ENCODE results near the gene TEX22. TPM values are rescaled to one million over a fixed set of nuclear protein-coding genes. Genes with fewer than 3 reads are reported as not detected.

The TEX22 gene
- total RNA-seq, 4 donors from 2014 or later: 0.41 TPM; not detected in 3

GRCh38 chr14:105385698-105386365, 12.5 kb upstream of the TEX22 start:
- Histone ChIP-seq H3K36me3 (peaks cover 0 to 8% (median 0%) of the 10 kb centered on the region in 4 donors), H3K27ac (no peak overlapping the region), H3K4me1 (no peaks in the 10 kb centered on the region), H3K4me3 (no peak overlapping the region), H3K27me3 (no peaks in the 10 kb centered on the region), H3K9me3 (no peaks in the 10 kb centered on the region)
- no peak for TF ChIP-seq CTCF (IDR thresholded peaks at IDR 0.05)
- no peak for TF ChIP-seq POLR2A (IDR thresholded peaks at IDR 0.05)
- TF ChIP-seq EP300 (IDR thresholded peaks at IDR 0.05; ENCODE audit: low read depth): no peak
- TF ChIP-seq POLR2AphosphoS5 (IDR thresholded peaks at IDR 0.05): no peak
- intact Hi-C loops (cut with DNase I; ENCODE audit: low total_unique reads) (no loop called here), in situ Hi-C loops (cut with MboI; ENCODE audit: low pct_ligation_motif_present in 1 of 4, low pct_unique_long_range_greater_than_20kb in 1 of 4, low sequenced_read_pairs in 3 of 4) (no loop called here)
- WGBS, 2 donors (ENCODE audit: low coverage in 1 of 2): 93% methylated on average over 15 of the region's 22 CpGs; no CpG with 5 or more reads in 1 of the 2 donors
- DNase-seq: no peak

DNA sequence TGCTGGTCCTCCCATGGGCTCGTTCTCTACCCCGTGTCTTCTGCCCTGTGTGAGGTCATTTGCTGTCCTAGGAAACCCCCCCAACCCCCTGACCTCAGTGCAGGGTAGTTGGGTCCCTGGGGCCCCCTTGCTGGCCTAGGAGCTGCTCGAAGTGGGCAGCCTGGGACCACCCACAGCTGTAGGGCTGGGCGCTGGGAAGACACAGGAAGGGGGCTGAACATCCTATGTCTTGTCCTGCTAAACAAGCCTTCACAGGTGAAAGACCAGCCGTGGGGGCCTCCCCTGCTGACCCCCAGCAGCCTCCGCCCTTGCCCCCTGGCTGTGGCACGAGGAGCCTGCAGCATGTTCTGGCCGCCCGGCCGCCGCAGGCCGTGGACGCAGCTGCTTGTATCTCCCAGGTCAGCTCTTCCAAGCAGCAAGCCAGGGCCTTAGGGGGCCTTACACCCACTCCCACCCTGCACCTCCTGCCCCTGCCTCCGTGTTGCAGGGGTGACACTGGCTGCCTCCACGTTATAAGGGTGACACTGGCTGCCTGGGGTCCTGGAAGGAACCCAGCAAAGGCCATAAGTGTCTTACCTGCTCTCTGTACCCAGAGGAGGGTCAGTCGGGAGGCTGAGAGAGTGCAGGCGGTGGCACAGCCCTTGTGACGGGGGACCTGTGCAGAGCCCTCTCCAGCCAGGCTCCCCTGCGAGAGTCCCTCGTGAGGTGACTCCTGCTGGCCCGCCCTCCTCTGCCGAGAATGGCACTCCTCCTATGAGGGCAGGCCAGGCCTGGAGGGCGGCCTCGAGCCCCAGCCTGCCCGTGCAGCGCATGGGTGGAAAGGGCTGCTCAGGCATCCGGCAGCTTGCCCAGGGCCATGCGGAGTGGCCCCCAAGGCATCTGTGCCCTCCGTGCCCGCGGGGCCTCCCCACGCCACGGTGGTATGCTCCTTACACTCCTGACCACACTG, 11.5 kb upstream of the TEX22 start:
- intact Hi-C loops (cut with DNase I; ENCODE audit: low total_unique reads): no loop called here

DNA sequence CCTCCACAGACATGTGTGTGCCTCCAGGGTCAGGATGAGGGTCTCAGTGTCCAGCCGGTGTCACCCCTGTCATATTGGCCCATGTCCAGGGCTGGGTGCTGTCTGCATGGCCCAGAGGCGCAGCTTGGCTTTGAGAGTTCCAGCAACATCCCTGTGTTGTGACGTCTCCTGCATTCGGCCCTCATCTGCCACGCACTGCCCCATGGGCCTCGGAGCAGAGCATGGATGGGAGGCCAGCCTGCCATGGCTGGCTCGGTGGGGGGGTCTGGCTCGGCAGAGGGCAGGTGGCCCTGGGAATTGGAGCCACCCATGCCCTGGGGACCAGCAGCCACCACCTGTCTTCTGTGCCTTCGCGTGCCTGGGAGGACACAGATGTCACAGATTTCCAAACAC, 10.8 kb upstream of the TEX22 start:
- no peak overlapping the region for H3K27ac ChIP-seq
- intact Hi-C loops (cut with DNase I; ENCODE audit: low total_unique reads) (no loop called here), in situ Hi-C loops (cut with MboI; ENCODE audit: low pct_ligation_motif_present in 1 of 4, low pct_unique_long_range_greater_than_20kb in 1 of 4, low sequenced_read_pairs in 3 of 4) (no loop called here)
- WGBS, 2 donors (ENCODE audit: low coverage in 1 of 2): 89% methylated on average over 10 of the region's 10 CpGs; no CpG with 5 or more reads in 1 of the 2 donors
- DNase-seq: no peak
- H3K27me3 ChIP-seq: no peaks in the 10 kb centered on the region
- TF ChIP-seq POLR2A (IDR thresholded peaks at IDR 0.05) (no peak), CTCF (IDR thresholded peaks at IDR 0.05) (no peak), POLR2AphosphoS5 (IDR thresholded peaks at IDR 0.05) (no peak), EP300 (IDR thresholded peaks at IDR 0.05; ENCODE audit: low read depth) (no peak)
- H3K9me3 ChIP-seq: no peaks in the 10 kb centered on the region
- H3K36me3 ChIP-seq: peaks cover 0 to 8% (median 0%) of the 10 kb centered on the region in 4 donors
- no peaks in the 10 kb centered on the region for H3K4me1 ChIP-seq
- no peak overlapping the region for H3K4me3 ChIP-seq

More for the DNA sequence above, 11.5 kb upstream of the TEX22 start:
- H3K9me3 ChIP-seq: no peaks in the 10 kb centered on the region
- TF ChIP-seq CTCF (IDR thresholded peaks at IDR 0.05): no peak
- TF ChIP-seq EP300 (IDR thresholded peaks at IDR 0.05; ENCODE audit: low read depth): no peak
- no peak for TF ChIP-seq POLR2A (IDR thresholded peaks at IDR 0.05)
- no peak for TF ChIP-seq POLR2AphosphoS5 (IDR thresholded peaks at IDR 0.05)
- no peak for DNase-seq
- 91% methylated on average over 32 of the region's 33 CpGs; no CpG with 5 or more reads in 1 of the 2 donors for WGBS, 2 donors (ENCODE audit: low coverage in 1 of 2)
- no peaks in the 10 kb centered on the region for H3K27me3 ChIP-seq
- H3K36me3 ChIP-seq: peaks cover 0 to 8% (median 0%) of the 10 kb centered on the region in 4 donors
- no peaks in the 10 kb centered on the region for H3K4me1 ChIP-seq
- H3K4me3 ChIP-seq: no peak overlapping the region
- in situ Hi-C loops (cut with MboI; ENCODE audit: low pct_ligation_motif_present in 1 of 4, low pct_unique_long_range_greater_than_20kb in 1 of 4, low sequenced_read_pairs in 3 of 4): no loop called here
- H3K27ac ChIP-seq: no peak overlapping the region
